CD4-positive, alpha-beta T cell treated with Interleukin-6 for 4 hours (primary cell): ENCODE results near the gene TELO2.

Source experiments
- DNase-seq: peaks from one replicate; pipeline ENCODE4 v3.0.0-alpha.2; 2020; ENCODE audit warnings: mixed read lengths

The TELO2 gene

GRCh38 chr16:1481906-1482835 is 11.0 kb upstream of the TELO2 start:
- DNase-seq: no peak

DNA sequence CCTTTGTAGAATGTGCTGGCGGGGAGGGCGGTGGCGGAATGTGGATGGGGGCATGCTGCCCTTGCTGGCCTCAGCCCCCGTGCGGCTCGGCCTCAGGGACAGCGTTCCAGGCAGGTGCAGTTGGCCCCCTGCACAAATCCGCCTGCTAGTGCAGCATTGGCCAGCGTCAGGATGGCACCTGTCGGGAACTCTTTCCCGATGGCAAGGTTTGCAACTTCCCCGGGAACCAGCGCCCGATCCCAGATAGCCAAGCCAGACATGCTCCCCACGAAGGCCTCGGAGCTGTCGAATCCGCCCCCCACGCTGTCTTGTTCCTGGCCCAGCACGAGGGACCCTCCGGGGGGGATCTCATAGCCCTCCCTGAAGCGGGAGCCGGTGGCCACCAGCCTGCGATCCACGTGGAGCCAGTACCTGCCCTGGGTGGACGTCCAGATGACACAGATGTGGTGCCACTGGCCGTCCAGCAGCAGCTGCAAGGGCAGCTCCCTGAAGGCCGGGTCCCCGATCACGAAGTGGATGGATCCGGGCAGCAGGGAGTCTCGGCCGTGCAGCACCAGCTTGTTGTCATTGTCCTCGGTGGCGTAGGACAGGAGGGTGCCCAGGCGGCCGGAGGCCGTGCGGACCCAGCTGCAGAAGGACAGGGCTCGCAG is 7.2 kb upstream of the TELO2 start:
- no peak for DNase-seq

DNA sequence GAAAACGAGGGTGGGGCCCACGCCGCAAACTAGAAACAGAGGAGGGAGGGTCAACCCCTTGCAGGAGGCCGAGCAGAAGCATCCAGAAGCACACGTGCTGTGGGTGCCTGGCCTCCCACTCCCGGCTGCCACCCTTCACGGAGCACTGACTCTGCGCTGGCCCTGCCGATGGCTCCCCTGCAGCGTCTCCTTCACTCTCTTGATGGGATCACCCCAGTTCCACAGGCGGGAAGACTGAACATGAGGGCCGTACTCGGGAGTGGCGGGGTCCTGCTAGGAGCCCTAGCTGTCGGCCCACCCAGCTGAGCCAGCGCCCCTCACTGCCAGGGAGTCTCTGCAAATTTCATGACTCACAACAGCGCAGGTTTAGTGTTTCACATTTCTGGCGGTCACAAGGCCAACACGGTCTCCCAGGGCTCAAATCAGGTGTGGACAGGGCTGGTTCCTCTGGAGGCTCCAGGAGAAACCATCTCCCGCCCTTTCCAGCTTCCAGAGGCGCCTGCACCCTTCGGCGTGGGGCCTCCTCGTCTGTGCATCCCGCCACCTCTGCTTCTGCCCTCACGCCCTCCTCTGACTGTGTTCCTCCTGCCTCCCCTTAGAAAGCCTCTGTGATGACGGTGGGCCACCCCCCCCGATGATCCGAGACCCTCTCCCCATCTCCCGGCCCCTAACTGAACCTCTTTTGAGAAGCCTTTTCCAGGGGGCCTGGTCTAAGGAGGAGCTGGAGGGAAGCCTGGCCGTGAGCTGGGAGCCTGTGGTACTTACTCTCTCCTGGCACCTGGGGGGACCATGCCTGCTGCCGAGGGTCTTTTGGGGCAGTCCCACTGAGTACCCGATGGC is 6.4 kb upstream of the TELO2 start:
- DNase-seq: no peak

- no peak for DNase-seq
Observed at GRCh38 chr16:1487395-1488053, 5.6 kb upstream of the TELO2 start.

GRCh38 chr16:1488054-1488601 is 5.0 kb upstream of the TELO2 start:
- no peak for DNase-seq

DNA sequence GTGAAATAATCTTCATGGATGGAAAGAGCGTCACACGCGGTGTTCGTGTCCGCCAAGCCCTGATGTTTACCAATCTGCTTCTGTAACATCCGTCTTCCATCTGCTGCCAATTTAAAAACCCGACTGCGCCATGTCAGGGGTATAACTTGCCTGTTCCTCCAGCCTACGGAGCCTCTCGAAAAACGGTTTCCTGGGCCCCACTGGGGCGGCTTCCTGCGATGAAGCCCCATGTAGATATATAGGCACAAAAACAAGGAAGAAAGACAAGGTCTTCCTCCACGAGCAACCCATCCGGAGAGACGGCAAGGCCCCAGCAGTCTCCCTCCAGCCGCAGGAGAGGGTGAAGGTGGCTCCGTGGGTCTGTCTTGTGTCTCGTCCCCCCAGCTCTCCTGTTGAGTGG is 4.5 kb upstream of the TELO2 start, which contains the start of gene PTX4:
Gene PTX4, minus strand, starts transcription at position 326 of the 400 bp plus-strand sequence. Its CDS starts 35 bp downstream, at position 291.
- no peak for DNase-seq

- DNase-seq: no peak
Observed at GRCh38 chr16:1489077-1489476, 4.1 kb upstream of the TELO2 start.

DNA sequence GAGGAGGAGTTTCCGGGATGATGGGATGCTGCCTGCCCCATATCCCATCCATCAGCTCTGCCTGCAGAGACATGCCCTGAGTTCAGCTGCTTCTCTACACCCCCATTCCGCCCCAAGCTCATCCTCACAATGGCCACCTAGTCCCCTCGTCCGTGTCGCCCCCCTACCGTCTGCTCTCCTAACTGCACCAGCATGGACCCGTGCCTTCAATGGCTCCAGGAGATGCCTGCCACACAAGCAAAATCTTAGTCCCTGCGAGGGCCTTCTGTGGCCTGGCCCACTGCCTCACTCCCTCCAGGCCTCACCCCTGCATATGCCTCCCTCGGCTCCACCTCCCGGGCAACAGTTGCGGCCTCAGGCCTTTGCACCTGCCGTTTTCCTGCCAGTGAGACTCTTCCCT is 1.8 kb upstream of the TELO2 start:
- no peak for DNase-seq

- no peak for DNase-seq
Observed at GRCh38 chr16:1492082-1492922, 858 bp upstream of the TELO2 start.

DNA sequence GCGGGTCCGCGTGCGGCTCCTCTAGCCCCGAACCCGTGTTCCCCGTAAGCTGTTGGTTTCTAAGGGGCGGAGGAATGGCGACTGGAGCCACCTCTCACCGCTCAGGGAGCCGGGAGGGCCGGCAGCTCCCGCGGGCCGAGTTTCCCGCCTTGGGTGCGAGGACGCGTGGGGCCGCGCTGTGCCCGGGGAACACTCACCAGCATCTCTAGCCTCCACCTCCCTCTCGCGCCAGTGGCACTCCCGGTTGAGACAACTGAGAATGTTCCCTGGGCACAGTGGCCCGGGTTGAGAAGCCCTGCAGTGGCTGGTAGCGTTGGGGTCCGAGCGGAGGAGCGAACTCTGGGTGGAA is 560 bp downstream of the TELO2 start:
- no peak for DNase-seq

GRCh38 chr16:1494129-1494640 is 1.0 kb downstream of the TELO2 start:
- no peak for DNase-seq

DNA sequence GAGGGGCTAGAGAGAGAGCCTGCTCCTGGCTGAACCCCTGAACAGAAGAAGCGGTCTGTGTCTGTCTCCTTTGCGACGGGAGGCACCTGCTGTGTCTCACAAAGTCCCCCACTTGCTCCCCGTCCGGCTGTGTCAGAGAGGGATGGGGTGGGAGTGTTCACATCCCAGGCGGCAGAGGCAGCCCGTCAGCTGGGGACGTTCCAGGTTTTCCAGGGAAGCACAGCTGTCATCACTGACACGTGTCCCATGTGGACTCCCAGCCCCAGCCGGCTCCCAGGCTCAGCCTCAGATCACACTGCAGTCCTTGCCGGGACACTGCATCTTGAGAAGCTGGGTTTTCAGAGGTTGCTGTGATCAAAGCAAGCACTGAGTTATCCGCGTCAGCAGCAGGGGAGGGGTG is 1.6 kb downstream of the TELO2 start:
- DNase-seq: no peak

GRCh38 chr16:1495211-1495888 is 2.2 kb downstream of the TELO2 start:
- DNase-seq: no peak

DNA sequence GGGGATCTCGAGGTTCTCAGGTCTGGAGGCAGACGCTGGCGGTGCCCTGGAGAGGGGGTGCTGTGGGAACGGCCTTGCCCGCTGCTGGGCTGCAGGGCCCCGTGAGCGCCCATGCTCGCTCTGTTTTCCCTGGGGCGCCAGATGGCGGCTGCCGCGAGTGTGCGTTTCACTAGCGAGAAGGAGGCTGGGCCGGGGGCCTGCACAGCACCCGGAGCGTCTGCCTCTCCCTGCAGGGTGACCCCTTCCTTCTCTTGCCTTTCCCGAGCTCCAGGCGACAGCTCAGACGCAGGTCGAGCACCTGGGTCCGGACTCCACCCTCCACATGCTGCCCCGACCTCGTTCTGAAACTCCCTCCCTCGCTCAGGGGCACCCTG is 2.7 kb downstream of the TELO2 start:
- DNase-seq: no peak

DNA sequence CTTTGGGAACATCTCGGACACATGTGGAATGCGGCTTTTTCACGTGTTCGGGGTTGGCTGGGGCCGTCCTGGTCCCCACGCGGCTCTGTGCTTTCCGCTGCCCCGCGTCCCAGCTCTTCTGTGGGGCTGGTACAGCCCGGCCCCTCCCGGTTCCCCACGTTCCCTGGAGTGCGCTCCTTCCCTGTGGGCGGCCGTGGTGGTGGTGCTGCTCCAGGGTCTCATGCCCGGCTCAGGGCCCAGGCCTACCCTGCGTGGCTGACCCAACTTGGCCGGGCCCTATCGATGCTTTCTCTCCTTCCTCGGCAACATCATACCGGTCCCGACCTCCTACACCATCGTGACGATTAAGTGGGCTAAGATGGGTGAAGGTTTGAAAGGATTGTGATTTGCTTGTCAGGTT is 3.3 kb downstream of the TELO2 start:
- no peak for DNase-seq

DNA sequence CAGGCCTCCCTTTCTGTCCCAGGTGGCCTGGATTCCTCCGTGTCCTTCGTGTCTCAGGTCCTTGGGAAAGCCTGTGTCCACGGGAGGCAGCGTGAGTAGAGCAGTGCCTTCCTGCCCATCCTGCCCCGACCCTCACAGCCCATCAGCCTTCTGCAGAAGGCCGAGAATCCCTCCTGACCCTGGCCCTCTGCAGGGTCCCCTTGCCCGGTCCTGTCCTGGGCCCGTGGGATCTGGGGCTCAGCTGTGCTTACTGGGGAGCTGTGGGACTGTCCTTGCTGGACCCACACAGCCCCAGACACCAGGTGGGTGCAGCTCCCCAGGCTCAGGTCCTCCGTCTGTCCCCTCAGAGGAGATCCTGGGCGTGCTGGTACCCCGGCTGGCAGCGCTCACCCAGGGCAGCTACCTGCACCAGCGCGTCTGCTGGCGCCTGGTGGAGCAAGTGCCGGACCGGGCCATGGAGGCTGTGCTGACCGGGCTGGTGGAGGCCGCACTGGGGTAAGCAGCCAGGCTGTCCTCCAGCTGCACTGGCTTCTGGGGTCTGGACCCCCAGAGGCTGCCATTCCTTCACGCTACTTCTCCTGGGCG is 3.9 kb downstream of the TELO2 start:
- no peak for DNase-seq

- DNase-seq: no peak
Observed at GRCh38 chr16:1498899-1499676, 5.9 kb downstream of the TELO2 start.

- no peak for DNase-seq
Observed at GRCh38 chr16:1499756-1500464, 6.8 kb downstream of the TELO2 start.
